ENCODE measurements around the gene SOX8. TPM values are rescaled to one million over a fixed set of nuclear protein-coding genes. Genes with fewer than 3 reads are reported as not detected.

SOX8 gene
- total RNA-seq, 1 experiment from 2014 or later = not detected

DNA sequence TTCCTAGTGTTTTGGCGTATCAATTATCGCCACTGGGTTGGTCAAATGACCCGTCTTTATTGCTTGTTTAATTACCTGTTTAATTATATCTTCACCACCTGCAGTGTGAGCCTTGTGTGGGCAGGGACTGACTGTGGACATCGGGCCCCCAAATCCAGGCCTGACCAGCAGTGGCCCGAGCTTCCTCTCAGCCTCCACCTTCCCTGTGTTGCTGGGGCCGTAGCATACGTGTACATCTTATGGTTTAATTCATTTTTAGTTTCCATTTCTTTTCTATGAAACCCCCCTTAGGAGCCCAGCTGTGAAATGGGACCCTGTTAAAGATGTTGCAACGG, 9.6 kb upstream of the SOX8 start:
- Mint-ChIP-seq H3K4me3 (ENCODE audit: unreplicated experiment) (peak overlapping the region; percentile 30), H3K27me3 (ENCODE audit: insufficient read depth, unreplicated experiment) (no peaks in the 10 kb centered on the region), H3K9me3 (ENCODE audit: unreplicated experiment) (no peaks in the 10 kb centered on the region), H3K27ac (ENCODE audit: low read depth, unreplicated experiment) (no peak overlapping the region), H3K4me1 (ENCODE audit: insufficient read depth, unreplicated experiment) (no peaks in the 10 kb centered on the region), H3K36me3 (ENCODE audit: insufficient read depth, unreplicated experiment) (no peaks in the 10 kb centered on the region)
- TF ChIP-seq, protein P1, sequence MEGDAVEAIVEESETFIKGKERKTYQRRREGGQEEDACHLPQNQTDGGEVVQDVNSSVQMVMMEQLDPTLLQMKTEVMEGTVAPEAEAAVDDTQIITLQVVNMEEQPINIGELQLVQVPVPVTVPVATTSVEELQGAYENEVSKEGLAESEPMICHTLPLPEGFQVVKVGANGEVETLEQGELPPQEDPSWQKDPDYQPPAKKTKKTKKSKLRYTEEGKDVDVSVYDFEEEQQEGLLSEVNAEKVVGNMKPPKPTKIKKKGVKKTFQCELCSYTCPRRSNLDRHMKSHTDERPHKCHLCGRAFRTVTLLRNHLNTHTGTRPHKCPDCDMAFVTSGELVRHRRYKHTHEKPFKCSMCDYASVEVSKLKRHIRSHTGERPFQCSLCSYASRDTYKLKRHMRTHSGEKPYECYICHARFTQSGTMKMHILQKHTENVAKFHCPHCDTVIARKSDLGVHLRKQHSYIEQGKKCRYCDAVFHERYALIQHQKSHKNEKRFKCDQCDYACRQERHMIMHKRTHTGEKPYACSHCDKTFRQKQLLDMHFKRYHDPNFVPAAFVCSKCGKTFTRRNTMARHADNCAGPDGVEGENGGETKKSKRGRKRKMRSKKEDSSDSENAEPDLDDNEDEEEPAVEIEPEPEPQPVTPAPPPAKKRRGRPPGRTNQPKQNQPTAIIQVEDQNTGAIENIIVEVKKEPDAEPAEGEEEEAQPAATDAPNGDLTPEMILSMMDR (IDR thresholded peaks at IDR 0.05; ENCODE audit: unreplicated experiment) = no peak
- POLR2A ChIA-PET = interaction anchor here (1.1 kb wide), 1 partner anchor 28 kb away, joined by 3 read pairs; no protein-coding TSS in a partner anchor
- BruUV-seq (replicated peaks) = no TSS peak
- CTCF ChIA-PET = interaction anchor here (0.6 to 2.0 kb wide), 2 partner anchors 8 to 181 kb away, joined by 3 to 8 read pairs; no protein-coding TSS in a partner anchor
- DNase-seq (ENCODE audit: unreplicated experiment) = no peak
- intact Hi-C loops (cut with micrococcal nuclease) = no loop called here

DNA sequence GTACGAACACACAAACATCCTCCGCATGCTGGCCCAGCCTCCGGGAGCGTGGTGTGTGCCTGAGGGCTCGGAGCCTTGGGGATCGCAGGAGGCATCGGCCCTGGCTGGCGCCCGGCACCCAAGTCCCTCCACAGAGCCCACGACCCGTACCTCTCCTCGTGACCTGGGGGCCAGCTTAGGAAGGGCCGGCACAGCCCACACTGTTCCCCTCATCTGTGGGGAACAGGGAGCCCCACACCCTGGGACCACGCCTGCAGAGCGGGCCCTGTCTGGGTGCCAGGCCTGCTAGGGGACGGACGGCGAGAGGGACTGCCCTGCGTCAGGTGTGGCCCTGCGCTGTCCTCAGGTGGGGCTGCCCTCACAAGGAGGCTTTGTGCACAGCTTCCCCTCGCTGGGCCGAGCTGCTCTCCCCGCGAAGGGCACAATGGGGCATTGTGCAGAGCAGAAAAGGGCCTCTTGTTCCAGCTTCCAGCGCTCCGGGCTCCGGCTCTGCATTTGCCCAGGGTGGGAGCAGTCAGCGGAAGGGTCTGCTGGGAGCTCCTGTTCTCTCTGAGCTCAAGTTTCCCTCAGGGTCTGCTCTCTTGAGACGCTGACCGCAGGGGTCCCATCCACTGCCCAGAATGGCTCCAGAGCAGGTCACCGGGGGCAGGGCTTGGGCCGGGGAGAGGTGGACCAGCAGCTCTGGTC, 9.1 kb upstream of the SOX8 start:
- H3K36me3 Mint-ChIP-seq (ENCODE audit: insufficient read depth, unreplicated experiment) = no peaks in the 10 kb centered on the region
- ChIA-PET POLR2A (interaction anchor here (1.1 kb wide), 1 partner anchor 28 kb away, joined by 3 read pairs; no protein-coding TSS in a partner anchor), CTCF (interaction anchor here (0.6 to 2.0 kb wide), 2 partner anchors 8 to 181 kb away, joined by 3 to 8 read pairs; no protein-coding TSS in a partner anchor)
- no peak for DNase-seq (ENCODE audit: unreplicated experiment)
- H3K4me3 Mint-ChIP-seq (ENCODE audit: unreplicated experiment) = no peak overlapping the region
- no peak overlapping the region for H3K27ac Mint-ChIP-seq (ENCODE audit: low read depth, unreplicated experiment)
- H3K27me3 Mint-ChIP-seq (ENCODE audit: insufficient read depth, unreplicated experiment) = peaks cover 3% of the 10 kb centered on the region
- no peaks in the 10 kb centered on the region for H3K9me3 Mint-ChIP-seq (ENCODE audit: unreplicated experiment)
- TF ChIP-seq, protein P1 (IDR thresholded peaks at IDR 0.05; ENCODE audit: unreplicated experiment) = no peak
- no peaks in the 10 kb centered on the region for H3K4me1 Mint-ChIP-seq (ENCODE audit: insufficient read depth, unreplicated experiment)
- BruUV-seq (replicated peaks) = no TSS peak
- intact Hi-C loops (cut with micrococcal nuclease) = no loop called here

DNA sequence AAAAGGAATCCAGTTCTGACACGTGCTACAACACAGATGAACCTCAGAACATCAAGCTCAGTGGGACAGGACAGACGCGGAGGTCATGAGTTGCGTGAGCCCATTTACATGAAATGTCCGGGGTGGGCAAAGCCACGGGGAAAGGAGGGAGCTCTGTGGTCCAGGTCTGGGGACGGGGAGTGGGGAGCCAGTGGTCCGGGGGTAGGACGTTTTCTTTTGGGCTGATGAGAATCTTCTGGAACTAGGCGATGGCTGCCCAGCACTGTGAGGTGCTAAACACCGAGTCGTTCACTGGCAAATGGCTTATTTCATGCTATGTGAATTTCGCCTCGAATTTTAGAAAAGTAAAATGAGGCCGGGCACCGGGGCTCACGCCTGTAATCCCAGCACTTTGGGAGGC, 8.2 kb upstream of the SOX8 start:
- POLR2A ChIA-PET = no interaction called here
- BruUV-seq (replicated peaks) = no TSS peak
- no peak for DNase-seq (ENCODE audit: unreplicated experiment)
- intact Hi-C loops (cut with micrococcal nuclease) = no loop called here
- CTCF ChIA-PET = interaction anchor here (0.6 to 2.0 kb wide), 2 partner anchors 9 to 255 kb away, joined by 3 to 8 read pairs; no protein-coding TSS in a partner anchor
- H3K27me3 Mint-ChIP-seq (ENCODE audit: insufficient read depth, unreplicated experiment) = peaks cover 12% of the 10 kb centered on the region
- H3K9me3 Mint-ChIP-seq (ENCODE audit: unreplicated experiment) = no peaks in the 10 kb centered on the region
- H3K36me3 Mint-ChIP-seq (ENCODE audit: insufficient read depth, unreplicated experiment) = no peaks in the 10 kb centered on the region
- TF ChIP-seq, protein P1 (IDR thresholded peaks at IDR 0.05; ENCODE audit: unreplicated experiment) = no peak
- H3K4me3 Mint-ChIP-seq (ENCODE audit: unreplicated experiment) = no peak overlapping the region
- no peaks in the 10 kb centered on the region for H3K4me1 Mint-ChIP-seq (ENCODE audit: insufficient read depth, unreplicated experiment)
- H3K27ac Mint-ChIP-seq (ENCODE audit: low read depth, unreplicated experiment) = no peak overlapping the region

DNA sequence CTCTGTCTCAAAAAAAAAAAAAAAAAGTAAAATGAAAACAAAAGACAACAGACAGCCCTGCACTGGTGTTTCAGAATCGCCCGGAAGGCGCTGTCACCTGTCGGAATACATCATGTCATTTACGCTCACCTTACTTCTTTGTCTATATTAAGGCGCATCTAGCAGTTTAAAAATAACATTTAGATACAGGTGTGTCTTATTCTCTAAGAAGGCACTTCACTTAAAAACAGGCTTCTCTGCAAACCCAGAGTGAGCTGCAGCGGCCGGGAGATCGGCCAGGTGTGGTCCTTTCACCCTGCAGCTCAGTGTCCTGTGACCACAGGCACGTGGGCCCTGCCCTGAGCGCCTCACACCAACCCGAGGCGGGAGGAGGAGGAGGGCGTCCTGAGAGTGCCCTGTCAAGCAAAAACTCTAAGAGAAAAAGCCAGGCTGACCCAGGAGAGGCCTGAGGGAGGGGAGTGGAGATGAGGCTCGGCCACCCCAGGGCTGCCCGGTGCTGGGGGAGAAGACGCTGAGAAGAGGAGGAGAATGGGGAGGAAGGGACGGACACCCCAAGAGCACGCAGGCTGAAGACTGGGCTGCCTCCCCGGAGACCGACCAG, 7.5 kb upstream of the SOX8 start:
- ChIA-PET CTCF (interaction anchor here (0.6 to 2.0 kb wide), 3 partner anchors 10 to 256 kb away, joined by 3 to 8 read pairs (median 3); no protein-coding TSS in a partner anchor), POLR2A (interaction anchor here (0.7 kb wide), 1 partner anchor 1753 kb away, joined by 3 read pairs; no protein-coding TSS in a partner anchor)
- Mint-ChIP-seq H3K36me3 (ENCODE audit: insufficient read depth, unreplicated experiment) (no peaks in the 10 kb centered on the region), H3K27ac (ENCODE audit: low read depth, unreplicated experiment) (no peak overlapping the region), H3K4me1 (ENCODE audit: insufficient read depth, unreplicated experiment) (no peaks in the 10 kb centered on the region), H3K9me3 (ENCODE audit: unreplicated experiment) (no peaks in the 10 kb centered on the region), H3K27me3 (ENCODE audit: insufficient read depth, unreplicated experiment) (peaks cover 15% of the 10 kb centered on the region), H3K4me3 (ENCODE audit: unreplicated experiment) (no peak overlapping the region)
- no TSS peak for BruUV-seq (replicated peaks)
- DNase-seq (ENCODE audit: unreplicated experiment) = no peak
- intact Hi-C loops (cut with micrococcal nuclease) = no loop called here
- TF ChIP-seq, protein P1 (IDR thresholded peaks at IDR 0.05; ENCODE audit: unreplicated experiment) = no peak

All from MCF 10A (cell line).